Mesendoderm (in vitro differentiated cells): ENCODE results near the gene TBL3.

Experiments used
- DNase-seq: peaks from one replicate; pipeline ENCODE4 v3.0.0; 2013
- H2AK5ac ChIP-seq: 2 replicates; pipeline ENCODE4 v1.6.1; 2013; ENCODE audit warnings: low read length, inconsistent platforms
- H2BK120ac ChIP-seq: 2 replicates; pipeline ENCODE4 v1.6.1; 2013; ENCODE audit warnings: low read depth, mild to moderate bottlenecking, low read length, moderate library complexity, mixed read lengths
- H2BK15ac ChIP-seq: replicated peaks from 2 replicates; pipeline ENCODE4 v1.6.1; 2013; ENCODE audit warnings: low read depth, mild to moderate bottlenecking, moderate library complexity
- H2BK5ac ChIP-seq: 2 replicates; pipeline ENCODE4 v1.6.1; 2013; ENCODE audit warnings: low read length, inconsistent platforms
- H3K18ac ChIP-seq: 2 replicates; pipeline ENCODE4 v1.6.1; 2013; ENCODE audit warnings: mild to moderate bottlenecking, low read length, mixed read lengths
- H3K23ac ChIP-seq: one replicate; pipeline ENCODE4 v1.6.1; 2013; ENCODE audit warnings: low read length
- H3K27ac ChIP-seq: 2 replicates; pipeline ENCODE4 v1.5.1; 2013; ENCODE audit warnings: low read depth, mild to moderate bottlenecking, inconsistent platforms, low read length, moderate library complexity
- H3K27me3 ChIP-seq: 2 replicates; pipeline ENCODE4 v1.6.1; 2013; ENCODE audit warnings: low read length, control low read depth, mild to moderate bottlenecking, inconsistent platforms; ENCODE audit not compliant: insufficient read depth, poor library complexity
- H3K36me3 ChIP-seq: 2 replicates; pipeline ENCODE4 v1.6.1; 2013; ENCODE audit warnings: low read length, inconsistent platforms; ENCODE audit not compliant: control insufficient read depth, insufficient read depth
- H3K4ac ChIP-seq: one replicate; pipeline ENCODE4 v1.6.1; 2013; ENCODE audit warnings: low read depth, mild to moderate bottlenecking, low read length, moderate library complexity
- H3K4me1 ChIP-seq: 2 replicates; pipeline ENCODE4 v1.6.1; 2013; ENCODE audit warnings: low read depth, low read length, inconsistent platforms; ENCODE audit not compliant: control insufficient read depth
- H3K4me2 ChIP-seq: 2 replicates; pipeline ENCODE4 v1.6.1; 2013; ENCODE audit warnings: low read length
- H3K4me3 ChIP-seq: 2 replicates; pipeline ENCODE4 v1.5.1; 2013; ENCODE audit warnings: mild to moderate bottlenecking, low read length
- H3K56ac ChIP-seq: one replicate; pipeline ENCODE4 v1.6.1; 2013; ENCODE audit warnings: low read length
- H3K79me1 ChIP-seq: 2 replicates; pipeline ENCODE4 v1.6.1; 2013; ENCODE audit warnings: low read length, inconsistent platforms
- H3K79me2 ChIP-seq: 2 replicates; pipeline ENCODE4 v1.6.1; 2013; ENCODE audit warnings: mild to moderate bottlenecking, low read length; ENCODE audit not compliant: control insufficient read depth, insufficient read depth
- H3K9ac ChIP-seq: 2 replicates; pipeline ENCODE4 v1.6.1; 2013; ENCODE audit warnings: low read length, inconsistent platforms
- H4K5ac ChIP-seq: one replicate; pipeline ENCODE4 v1.6.1; 2013; ENCODE audit warnings: low read length
- H4K8ac ChIP-seq: one replicate; pipeline ENCODE4 v1.6.1; 2013; ENCODE audit warnings: low read depth, mild to moderate bottlenecking, control low read depth, low read length, moderate library complexity
- WGBS: extraction: QIAGEN DNeasy Blood & Tissue Kit; methylation state at CpG from one replicate; pipeline ENCODE4 v1.1.7; 2013; ENCODE audit warnings: low lambda C conversion rate, missing lambda C conversion rate; ENCODE audit not compliant: insufficient coverage; ENCODE audit errors: extremely low coverage; 5-methylcytosine and 5-hydroxymethylcytosine counted together

Gene TBL3

DNA sequence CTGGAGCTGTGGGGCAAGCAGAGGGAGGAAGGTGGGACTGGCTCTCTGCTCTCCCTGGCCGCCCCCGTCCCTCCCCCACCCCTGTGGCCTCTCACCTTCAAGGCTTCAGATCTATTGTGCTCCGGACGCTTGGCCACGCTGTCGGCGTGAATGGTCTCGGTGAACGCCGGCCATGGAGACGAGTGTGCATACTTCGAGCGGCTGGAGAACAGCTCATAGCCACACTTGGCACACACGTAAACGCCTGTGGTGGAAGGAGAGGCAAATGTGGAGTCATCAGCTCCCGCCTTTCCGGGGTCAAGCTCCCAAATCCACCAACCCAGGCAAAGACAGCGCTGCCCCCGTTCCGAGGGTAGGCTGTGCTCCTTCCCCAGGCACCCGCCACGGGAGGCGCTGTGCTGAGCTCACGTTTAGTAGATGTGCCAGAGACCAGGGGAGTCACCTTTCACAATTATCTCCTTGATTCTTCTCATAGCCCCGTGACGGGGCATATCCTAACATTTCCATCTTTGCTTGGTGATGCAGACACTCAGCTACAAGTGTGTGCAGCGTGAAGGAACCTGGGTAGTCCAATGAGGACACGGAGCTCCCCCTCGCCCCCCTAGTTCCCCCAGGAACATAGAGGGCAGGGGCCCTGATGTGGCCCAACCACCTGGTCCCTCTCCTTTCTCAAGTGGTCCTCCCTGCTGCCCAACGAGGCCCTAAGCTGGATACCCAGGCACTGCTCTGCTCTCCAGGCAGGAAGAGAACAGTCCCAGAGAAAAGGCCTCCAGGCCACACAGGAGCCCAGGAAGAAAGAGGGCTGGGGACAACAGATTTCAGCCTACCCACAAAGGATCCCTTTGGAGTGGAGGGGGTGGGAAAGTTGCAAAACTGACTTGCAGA, 30.4 kb upstream of the TBL3 start:
- no peak overlapping the region for H3K4me2 ChIP-seq
- no peaks in the 10 kb centered on the region for H3K79me2 ChIP-seq
- H3K36me3 ChIP-seq, result no peaks in the 10 kb centered on the region
- H2AK5ac ChIP-seq, result no peak overlapping the region
- no peak overlapping the region for H2BK15ac ChIP-seq
- H3K4me3 ChIP-seq, result no peak overlapping the region
- H2BK5ac ChIP-seq, result no peak overlapping the region
- no peak overlapping the region for H3K18ac ChIP-seq
- H3K9ac ChIP-seq, result peak overlapping the region; percentile 27
- whole genome bisulfite sequencing, result no CpG with 5 or more reads among the region's 30 CpGs
- H3K27ac ChIP-seq, result no peak overlapping the region
- no peaks in the 10 kb centered on the region for H3K27me3 ChIP-seq
- no peaks in the 10 kb centered on the region for H3K4me1 ChIP-seq
- no peak overlapping the region for H4K8ac ChIP-seq
- H3K23ac ChIP-seq, result no peak overlapping the region
- peak overlapping the region; percentile 34 for H3K56ac ChIP-seq
- H2BK120ac ChIP-seq, result no peak overlapping the region
- no peak overlapping the region for H4K5ac ChIP-seq
- DNase-seq, result peak; percentile 51
- no peak overlapping the region for H3K4ac ChIP-seq
- no peaks in the 10 kb centered on the region for H3K79me1 ChIP-seq

DNA sequence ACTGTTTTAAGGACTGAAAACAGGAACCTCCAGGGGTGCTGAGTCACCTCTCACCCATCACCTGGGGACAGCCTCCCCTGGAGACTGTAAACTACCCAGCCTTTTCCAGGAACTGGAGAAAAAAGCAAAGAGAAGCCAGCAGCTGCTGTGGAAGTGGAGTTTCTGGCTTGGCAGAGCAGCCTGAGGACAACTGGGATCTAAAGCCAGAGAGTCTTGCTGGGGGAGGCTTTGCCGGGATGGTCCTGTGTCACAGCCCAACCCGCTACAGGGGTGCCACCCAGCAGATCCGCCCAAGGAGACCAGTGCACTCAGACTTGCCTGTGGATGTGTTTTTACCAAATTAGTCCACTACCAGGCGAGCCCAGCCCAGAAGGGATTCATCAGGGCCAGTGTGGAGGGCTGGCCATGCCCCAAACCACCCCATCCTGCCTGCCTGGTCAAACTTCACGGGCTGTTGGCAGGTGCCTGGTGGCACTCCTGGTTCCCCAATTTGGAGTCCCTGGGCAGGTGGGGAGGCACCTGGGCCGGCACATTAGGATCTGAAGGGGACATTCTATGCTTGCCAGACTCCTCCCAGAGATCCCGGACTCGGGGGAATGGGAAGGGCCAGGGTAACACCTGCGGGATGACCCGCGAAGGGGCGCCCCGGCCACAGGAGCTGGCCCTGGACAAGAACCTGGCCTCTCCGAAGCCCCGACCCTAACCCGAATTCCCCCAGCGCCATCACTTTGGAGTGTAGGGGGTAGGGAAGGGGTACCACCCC, 29.6 kb upstream of the TBL3 start:
- Histone ChIP-seq H2AK5ac (no peak overlapping the region), H3K79me2 (no peaks in the 10 kb centered on the region), H3K4ac (no peak overlapping the region), H3K18ac (no peak overlapping the region), H4K8ac (no peak overlapping the region), H2BK5ac (no peak overlapping the region), H3K56ac (peak overlapping the region; percentile 85), H3K27ac (no peak overlapping the region), H2BK120ac (no peak overlapping the region), H3K27me3 (no peaks in the 10 kb centered on the region), H3K23ac (no peak overlapping the region), H4K5ac (no peak overlapping the region), H3K4me1 (no peaks in the 10 kb centered on the region), H2BK15ac (no peak overlapping the region), H3K79me1 (no peaks in the 10 kb centered on the region), H3K4me3 (peak overlapping the region; percentile 59), H3K9ac (peak overlapping the region; percentile 88), H3K36me3 (no peaks in the 10 kb centered on the region), H3K4me2 (peak overlapping the region; percentile 87)
- no CpG with 5 or more reads among the region's 17 CpGs for WGBS
- no peak for DNase-seq

DNA sequence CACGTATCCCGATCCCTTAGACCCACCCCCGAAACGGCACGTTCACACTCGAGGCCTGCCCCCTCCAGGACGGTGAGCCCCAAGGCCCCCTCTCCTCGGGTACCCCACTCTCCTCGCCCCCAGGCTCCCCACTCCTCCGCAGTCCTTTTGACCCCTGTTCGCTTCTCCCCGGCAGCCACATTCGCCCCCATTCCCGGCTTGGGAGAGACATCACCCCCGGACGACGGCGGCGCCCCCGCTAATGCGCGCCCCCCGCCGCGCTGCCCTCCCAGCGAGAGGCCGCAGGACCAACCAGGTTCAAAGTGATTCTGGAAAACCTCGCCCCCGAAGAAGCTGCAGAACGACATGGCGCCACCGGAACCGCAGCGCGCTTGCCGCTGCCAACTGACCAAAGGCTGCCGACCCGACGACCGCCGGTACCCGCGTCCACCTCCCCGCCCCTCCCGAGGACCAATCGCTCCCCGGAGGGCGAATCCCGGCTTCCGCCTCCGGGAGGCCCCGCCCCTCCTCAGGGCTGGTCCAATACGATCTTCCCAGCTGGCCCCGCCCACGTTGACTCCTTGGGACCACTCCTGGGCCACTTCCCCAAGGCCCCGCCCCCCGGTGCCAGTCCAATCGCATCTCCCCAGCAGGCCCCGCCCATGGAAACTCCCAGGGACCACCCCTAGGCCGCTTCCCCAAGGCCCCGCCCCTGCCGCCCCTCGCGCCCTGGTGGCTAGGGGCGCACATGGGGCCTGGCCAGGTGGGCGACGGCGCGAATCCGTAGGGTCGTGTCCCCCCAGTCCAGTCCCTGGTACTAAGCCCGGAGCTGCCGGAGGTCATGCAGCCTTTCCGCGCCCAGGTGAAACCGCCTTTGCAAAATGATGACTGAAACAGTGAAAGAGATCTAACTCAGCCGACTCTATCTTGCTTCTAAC, 28.8 kb upstream of the TBL3 start, which contains the start of gene MSRB1:
Gene MSRB1 (minus strand): TSS at position 390 of the 917 bp plus-strand sequence. CDS start 43 bp downstream, at position 347.
- no peaks in the 10 kb centered on the region for H3K4me1 ChIP-seq
- H3K18ac ChIP-seq, result peak within 1 kb of the TSS; percentile 70
- no peak within 1 kb of the TSS for H4K5ac ChIP-seq
- H3K9ac ChIP-seq, result peak within 1 kb of the TSS; percentile 88
- H2BK15ac ChIP-seq, result no peak within 1 kb of the TSS
- H3K4me3 ChIP-seq, result peak within 1 kb of the TSS; percentile 59
- H4K8ac ChIP-seq, result peak within 1 kb of the TSS; percentile 7
- H3K27me3 ChIP-seq, result no peaks in the 10 kb centered on the region
- H3K79me2 ChIP-seq, result no peaks in the 10 kb centered on the region
- H3K4me2 ChIP-seq, result peak within 1 kb of the TSS; percentile 87
- H3K4ac ChIP-seq, result peak within 1 kb of the TSS; percentile 18
- no peak within 1 kb of the TSS for H2BK120ac ChIP-seq
- H2AK5ac ChIP-seq, result no peak within 1 kb of the TSS
- no peak within 1 kb of the TSS for H3K27ac ChIP-seq
- no peak within 1 kb of the TSS for H2BK5ac ChIP-seq
- H3K79me1 ChIP-seq, result no peaks in the 10 kb centered on the region
- H3K56ac ChIP-seq, result peak within 1 kb of the TSS; percentile 85
- no CpG with 5 or more reads among the region's 77 CpGs for WGBS
- DNase-seq, result peak; percentile 99
- no peak within 1 kb of the TSS for H3K23ac ChIP-seq
- no peaks in the 10 kb centered on the region for H3K36me3 ChIP-seq

DNA sequence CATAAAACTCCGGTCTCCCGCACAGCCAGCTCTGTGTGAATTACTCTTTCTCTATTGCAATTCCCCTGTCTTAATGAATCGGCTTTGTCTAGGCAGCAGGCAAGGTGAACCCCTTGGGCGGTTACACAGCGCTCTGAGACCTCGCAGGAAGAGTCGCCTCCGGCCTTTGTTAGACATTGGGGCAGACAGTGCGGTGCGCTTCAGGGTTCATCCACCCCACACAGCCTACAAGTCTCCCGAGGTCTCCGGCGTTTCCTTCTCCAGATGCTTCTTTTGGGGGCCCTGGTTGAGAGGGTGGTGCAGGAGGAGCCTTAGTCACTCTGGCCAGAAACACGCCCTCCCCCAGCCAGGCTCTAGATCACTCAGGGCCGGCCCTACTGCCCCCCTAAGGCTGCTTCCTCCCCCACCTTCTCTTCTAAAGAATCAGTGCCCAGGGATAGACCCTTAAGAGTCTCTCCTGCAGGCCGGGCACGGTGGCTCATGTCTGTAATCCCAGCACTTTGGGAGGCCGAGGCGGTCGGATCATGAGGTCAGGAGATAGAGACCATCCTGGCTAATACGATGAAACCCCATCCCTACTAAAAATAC, 27.1 kb upstream of the TBL3 start:
- Histone ChIP-seq H3K4ac (no peak overlapping the region), H2AK5ac (no peak overlapping the region), H4K8ac (no peak overlapping the region), H2BK5ac (no peak overlapping the region), H2BK120ac (no peak overlapping the region), H4K5ac (no peak overlapping the region), H3K4me3 (no peak overlapping the region), H3K79me2 (no peaks in the 10 kb centered on the region), H3K79me1 (no peaks in the 10 kb centered on the region), H3K56ac (no peak overlapping the region), H3K27ac (no peak overlapping the region), H3K27me3 (no peaks in the 10 kb centered on the region), H2BK15ac (no peak overlapping the region), H3K18ac (no peak overlapping the region), H3K4me1 (no peaks in the 10 kb centered on the region), H3K36me3 (no peaks in the 10 kb centered on the region), H3K9ac (no peak overlapping the region), H3K4me2 (no peak overlapping the region), H3K23ac (no peak overlapping the region)
- DNase-seq, result no peak
- WGBS, result no CpG with 5 or more reads among the region's 21 CpGs
